GM21717 (cell line): ENCODE results near the gene S100A6.

Experiments used
- ATAC-seq: cut with Tn5 transposase; IDR thresholded peaks from one replicate; pipeline ENCODE4 v1.9.1; 2021; ENCODE audit warnings: mild to moderate bottlenecking, moderate library complexity; ENCODE audit not compliant: unreplicated experiment

S100A6 gene

GRCh38 chr1:153546796-153547559 lies 11.2 kb upstream of the S100A6 start:
- no peak for ATAC-seq

- ATAC-seq = no peak
Measured at GRCh38 chr1:153546371-153546770, 10.6 kb upstream of the S100A6 start.

GRCh38 chr1:153545067-153546055 lies 9.6 kb upstream of the S100A6 start, which contains the start of gene S100A4:
Gene S100A4, minus strand, starts transcription at chr1:153545806. Its CDS starts 1,012 bp downstream, at chr1:153544794.
- no peak for ATAC-seq

GRCh38 chr1:153544453-153545066 lies 8.8 kb upstream of the S100A6 start:
- ATAC-seq = no peak

GRCh38 chr1:153543736-153544135 lies 7.9 kb upstream of the S100A6 start:
- no peak for ATAC-seq

GRCh38 chr1:153542956-153543711 lies 7.3 kb upstream of the S100A6 start:
- ATAC-seq = no peak

- no peak for ATAC-seq
Measured at GRCh38 chr1:153541641-153542590, 6.1 kb upstream of the S100A6 start.

- no peak for ATAC-seq
Measured at GRCh38 chr1:153540394-153541361, 4.9 kb upstream of the S100A6 start, which contains the start of gene S100A5. Gene S100A5, minus strand, starts transcription at chr1:153540934. Its CDS starts 743 bp downstream, at chr1:153540191.

- no peak for ATAC-seq
Measured at GRCh38 chr1:153539395-153540093, 3.8 kb upstream of the S100A6 start.

- ATAC-seq = no peak
Measured at GRCh38 chr1:153538315-153538821, 2.6 kb upstream of the S100A6 start.

GRCh38 chr1:153537376-153537730 lies 1.6 kb upstream of the S100A6 start:
- ATAC-seq = no peak

GRCh38 chr1:153536671-153537375 lies 1.0 kb upstream of the S100A6 start:
- ATAC-seq = no peak

- no peak for ATAC-seq
Measured at GRCh38 chr1:153536012-153536670, 350 bp upstream of the S100A6 start.

- ATAC-seq = no peak
Measured at GRCh38 chr1:153534925-153535241, 908 bp downstream of the S100A6 start.

GRCh38 chr1:153534226-153534924 lies 1.4 kb downstream of the S100A6 start:
- ATAC-seq = no peak

- ATAC-seq = no peak
Measured at GRCh38 chr1:153533689-153534201, 2.0 kb downstream of the S100A6 start.
